ENCODE measurements around the gene DAB1.

GRCh38 chr1:57440096-57440495 is 16.2 kb upstream of the DAB1 start:
- TF ChIP-seq YY1 (IDR thresholded peaks at IDR 0.05; ENCODE audit: low read depth, low read length) = no peak
- TF ChIP-seq EZH2 (IDR thresholded peaks at IDR 0.05; ENCODE audit: borderline replicate concordance, control insufficient read depth, low read depth, low read length) = no peak
- no peak for TF ChIP-seq SREBF2 (IDR thresholded peaks at IDR 0.05; ENCODE audit: low read length)
- TF ChIP-seq ZBTB11 (CRISPR knock-in tag; IDR thresholded peaks at IDR 0.05) = no peak
- no peak for TF ChIP-seq TCF7 (IDR thresholded peaks at IDR 0.05; ENCODE audit: borderline replicate concordance)
- no peak for TF ChIP-seq NBN (IDR thresholded peaks at IDR 0.05)
- TF ChIP-seq CTCF (IDR thresholded peaks at IDR 0.05 in 2 of 3, conservative IDR thresholded peaks at IDR 0.05 in 1 of 3; ENCODE audit: control insufficient read depth in 2 of 3, extremely low read depth in 1 of 3, insufficient read depth in 1 of 3, low read depth in 3 of 3, low read length in 3 of 3) = no peak
- TF ChIP-seq IRF3 (IDR thresholded peaks at IDR 0.05) = no peak
- TF ChIP-seq PRDM15 (CRISPR knock-in tag; IDR thresholded peaks at IDR 0.05) = no peak
- no peak for TF ChIP-seq ZBTB4 (CRISPR knock-in tag; IDR thresholded peaks at IDR 0.05)
- TF ChIP-seq EP300 (IDR thresholded peaks at IDR 0.05; ENCODE audit: borderline replicate concordance in 1 of 2, control insufficient read depth in 1 of 2, low read depth in 2 of 2, low read length in 2 of 2) = no peak
